Measurements from ENCODE around the gene RBM22.

DNA sequence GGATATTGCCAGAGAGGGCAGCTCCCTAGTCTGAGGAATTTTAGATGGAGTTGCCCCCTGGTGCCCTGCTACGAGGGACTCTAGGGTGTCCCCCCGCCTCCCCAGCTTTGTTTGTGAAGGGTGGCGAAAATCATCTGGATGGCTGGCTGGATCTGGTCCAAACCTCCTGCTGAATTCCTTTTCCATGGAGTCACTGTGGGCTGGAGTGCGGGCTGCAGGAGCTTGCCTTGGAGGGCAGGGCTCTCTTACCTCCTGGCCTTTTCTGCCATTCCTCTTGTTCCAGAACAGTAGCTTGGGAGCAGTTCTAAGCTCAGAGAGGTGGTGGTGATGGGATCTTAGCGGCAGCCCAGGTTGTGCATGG lies 58.3 kb downstream of the RBM22 start:
- TF ChIP-seq POLR2AphosphoS5 (IDR thresholded peaks at IDR 0.05; ENCODE audit: low read depth, low read length) (peak; percentile 32; the same call in 1 of the 2 replicates), POLR2A (IDR thresholded peaks at IDR 0.05; ENCODE audit: borderline replicate concordance, extremely low read depth, insufficient read depth, insufficient read length) (no peak)
- TF ChIP-seq, protein P1, sequence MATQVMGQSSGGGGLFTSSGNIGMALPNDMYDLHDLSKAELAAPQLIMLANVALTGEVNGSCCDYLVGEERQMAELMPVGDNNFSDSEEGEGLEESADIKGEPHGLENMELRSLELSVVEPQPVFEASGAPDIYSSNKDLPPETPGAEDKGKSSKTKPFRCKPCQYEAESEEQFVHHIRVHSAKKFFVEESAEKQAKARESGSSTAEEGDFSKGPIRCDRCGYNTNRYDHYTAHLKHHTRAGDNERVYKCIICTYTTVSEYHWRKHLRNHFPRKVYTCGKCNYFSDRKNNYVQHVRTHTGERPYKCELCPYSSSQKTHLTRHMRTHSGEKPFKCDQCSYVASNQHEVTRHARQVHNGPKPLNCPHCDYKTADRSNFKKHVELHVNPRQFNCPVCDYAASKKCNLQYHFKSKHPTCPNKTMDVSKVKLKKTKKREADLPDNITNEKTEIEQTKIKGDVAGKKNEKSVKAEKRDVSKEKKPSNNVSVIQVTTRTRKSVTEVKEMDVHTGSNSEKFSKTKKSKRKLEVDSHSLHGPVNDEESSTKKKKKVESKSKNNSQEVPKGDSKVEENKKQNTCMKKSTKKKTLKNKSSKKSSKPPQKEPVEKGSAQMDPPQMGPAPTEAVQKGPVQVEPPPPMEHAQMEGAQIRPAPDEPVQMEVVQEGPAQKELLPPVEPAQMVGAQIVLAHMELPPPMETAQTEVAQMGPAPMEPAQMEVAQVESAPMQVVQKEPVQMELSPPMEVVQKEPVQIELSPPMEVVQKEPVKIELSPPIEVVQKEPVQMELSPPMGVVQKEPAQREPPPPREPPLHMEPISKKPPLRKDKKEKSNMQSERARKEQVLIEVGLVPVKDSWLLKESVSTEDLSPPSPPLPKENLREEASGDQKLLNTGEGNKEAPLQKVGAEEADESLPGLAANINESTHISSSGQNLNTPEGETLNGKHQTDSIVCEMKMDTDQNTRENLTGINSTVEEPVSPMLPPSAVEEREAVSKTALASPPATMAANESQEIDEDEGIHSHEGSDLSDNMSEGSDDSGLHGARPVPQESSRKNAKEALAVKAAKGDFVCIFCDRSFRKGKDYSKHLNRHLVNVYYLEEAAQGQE (IDR thresholded peaks at IDR 0.05; ENCODE audit: low read depth), result no peak
- TF ChIP-seq, protein P2, sequence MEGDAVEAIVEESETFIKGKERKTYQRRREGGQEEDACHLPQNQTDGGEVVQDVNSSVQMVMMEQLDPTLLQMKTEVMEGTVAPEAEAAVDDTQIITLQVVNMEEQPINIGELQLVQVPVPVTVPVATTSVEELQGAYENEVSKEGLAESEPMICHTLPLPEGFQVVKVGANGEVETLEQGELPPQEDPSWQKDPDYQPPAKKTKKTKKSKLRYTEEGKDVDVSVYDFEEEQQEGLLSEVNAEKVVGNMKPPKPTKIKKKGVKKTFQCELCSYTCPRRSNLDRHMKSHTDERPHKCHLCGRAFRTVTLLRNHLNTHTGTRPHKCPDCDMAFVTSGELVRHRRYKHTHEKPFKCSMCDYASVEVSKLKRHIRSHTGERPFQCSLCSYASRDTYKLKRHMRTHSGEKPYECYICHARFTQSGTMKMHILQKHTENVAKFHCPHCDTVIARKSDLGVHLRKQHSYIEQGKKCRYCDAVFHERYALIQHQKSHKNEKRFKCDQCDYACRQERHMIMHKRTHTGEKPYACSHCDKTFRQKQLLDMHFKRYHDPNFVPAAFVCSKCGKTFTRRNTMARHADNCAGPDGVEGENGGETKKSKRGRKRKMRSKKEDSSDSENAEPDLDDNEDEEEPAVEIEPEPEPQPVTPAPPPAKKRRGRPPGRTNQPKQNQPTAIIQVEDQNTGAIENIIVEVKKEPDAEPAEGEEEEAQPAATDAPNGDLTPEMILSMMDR (IDR thresholded peaks at IDR 0.05 in 2 of 3, conservative IDR thresholded peaks at IDR 0.05 in 1 of 3; ENCODE audit: borderline replicate concordance in 1 of 3, insufficient read depth in 1 of 3, low read depth in 2 of 3, low read length in 2 of 3), result no peak
